H1 (cell line): ENCODE data around the gene PIK3C2G.

Source experiments
- BCL11A ChIP-seq, 2 experiments: IDR thresholded peaks; one replicate each; pipeline ENCODE4 v1.6.1; 2011; ENCODE audit warnings: low read depth in 2 of 2, low read length in 2 of 2, mild to moderate bottlenecking in 2 of 2
- CTCF ChIP-seq, 3 experiments: IDR thresholded peaks; 1 replicate in 2 of 3; 2 replicates in 1 of 3; pipeline versions ENCODE4 v1.5.1 to v1.6.1; 2011; ENCODE audit warnings: low read length in 3 of 3, mild to moderate bottlenecking in 3 of 3, inconsistent platforms in 2 of 3, low read depth in 1 of 3, moderate library complexity in 1 of 3; ENCODE audit not compliant: insufficient read depth in 1 of 3; ENCODE audit errors: control extremely low read depth in 1 of 3

- TF ChIP-seq CTCF (IDR thresholded peaks at IDR 0.05; ENCODE audit: control extremely low read depth in 1 of 3, insufficient read depth in 1 of 3, low read depth in 1 of 3, low read length in 3 of 3) (no peak), BCL11A (IDR thresholded peaks at IDR 0.05; ENCODE audit: low read depth in 2 of 2, low read length in 2 of 2) (no peak)
These were observed 36.6 kb downstream of the PIK3C2G start for GRCh38 chr12:18297902-18298301.
